ENCODE results near the gene CDK2AP2.

DNA sequence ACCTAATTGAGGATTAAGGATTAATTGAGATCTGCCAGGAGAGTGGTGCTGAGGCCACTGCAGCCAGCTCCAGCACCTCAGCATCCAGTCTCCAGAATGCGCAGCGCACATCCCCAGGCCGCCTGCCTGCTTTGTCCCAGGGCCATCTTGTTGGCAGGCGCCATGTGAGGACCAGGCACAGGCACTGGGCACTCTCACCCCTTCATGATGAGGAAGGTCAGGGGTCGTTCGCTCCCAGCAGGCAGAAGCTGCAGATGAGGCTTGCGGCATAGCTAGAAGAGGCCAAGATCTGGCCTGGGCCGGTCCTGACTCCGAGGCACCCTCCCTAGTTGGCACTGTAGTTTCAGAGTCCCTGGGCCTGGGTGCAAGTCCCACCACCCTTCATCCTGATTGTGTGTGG, 8.8 kb upstream of the CDK2AP2 start:
- TF ChIP-seq, protein P1, sequence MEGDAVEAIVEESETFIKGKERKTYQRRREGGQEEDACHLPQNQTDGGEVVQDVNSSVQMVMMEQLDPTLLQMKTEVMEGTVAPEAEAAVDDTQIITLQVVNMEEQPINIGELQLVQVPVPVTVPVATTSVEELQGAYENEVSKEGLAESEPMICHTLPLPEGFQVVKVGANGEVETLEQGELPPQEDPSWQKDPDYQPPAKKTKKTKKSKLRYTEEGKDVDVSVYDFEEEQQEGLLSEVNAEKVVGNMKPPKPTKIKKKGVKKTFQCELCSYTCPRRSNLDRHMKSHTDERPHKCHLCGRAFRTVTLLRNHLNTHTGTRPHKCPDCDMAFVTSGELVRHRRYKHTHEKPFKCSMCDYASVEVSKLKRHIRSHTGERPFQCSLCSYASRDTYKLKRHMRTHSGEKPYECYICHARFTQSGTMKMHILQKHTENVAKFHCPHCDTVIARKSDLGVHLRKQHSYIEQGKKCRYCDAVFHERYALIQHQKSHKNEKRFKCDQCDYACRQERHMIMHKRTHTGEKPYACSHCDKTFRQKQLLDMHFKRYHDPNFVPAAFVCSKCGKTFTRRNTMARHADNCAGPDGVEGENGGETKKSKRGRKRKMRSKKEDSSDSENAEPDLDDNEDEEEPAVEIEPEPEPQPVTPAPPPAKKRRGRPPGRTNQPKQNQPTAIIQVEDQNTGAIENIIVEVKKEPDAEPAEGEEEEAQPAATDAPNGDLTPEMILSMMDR (IDR thresholded peaks at IDR 0.05) = no peak
- no peak for TF ChIP-seq POLR2A (IDR thresholded peaks at IDR 0.05)
